ENCODE results near the gene SBF2.
"Not testable (repeated sequence)": the region's sequence is repeated elsewhere in the genome, so short reads cannot be mapped to it uniquely, and the experiment has no call there.

Gene SBF2

GRCh38 chr11:9941991-9942390 is 352.0 kb downstream of the SBF2 start:
- no peak for DNase-seq

DNA sequence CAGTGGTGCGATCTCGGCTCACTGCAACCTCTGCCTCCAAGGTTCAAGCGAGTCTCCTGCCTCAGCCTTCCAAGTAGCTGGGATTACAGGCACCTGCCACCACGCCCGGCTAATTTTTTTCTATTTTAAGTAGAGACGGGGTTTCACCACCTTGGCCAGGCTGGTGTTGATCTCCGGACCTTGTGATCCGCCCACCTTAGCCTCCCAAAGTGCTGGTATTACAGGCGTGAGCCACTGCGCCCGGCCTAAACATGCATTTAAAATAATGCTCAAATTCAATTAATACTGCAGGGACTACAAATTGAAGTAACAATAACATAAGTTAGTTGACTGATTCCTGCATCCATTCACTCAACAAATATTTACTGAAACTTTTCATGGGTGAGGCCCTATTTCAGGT is 354.9 kb downstream of the SBF2 start:
- DNase-seq: not testable (repeated sequence)

DNA sequence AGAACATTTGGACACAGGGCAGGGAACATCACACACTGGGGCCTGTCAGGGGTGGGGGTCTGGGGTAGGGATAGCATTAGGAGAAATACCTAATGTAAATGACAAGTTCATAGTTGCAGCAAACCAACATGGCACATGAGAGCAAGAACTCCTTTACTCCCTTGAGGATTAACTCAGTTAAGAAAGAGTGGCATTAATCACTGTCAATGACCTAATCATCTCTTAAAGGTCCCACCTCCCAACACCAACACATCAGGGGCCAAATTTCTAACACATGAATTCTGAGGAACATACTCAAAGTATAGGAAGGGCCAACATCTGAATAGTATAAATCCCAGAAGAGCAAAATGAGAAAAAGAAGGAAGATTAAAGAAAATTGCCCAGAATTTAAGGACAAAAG is 357.3 kb downstream of the SBF2 start:
- no peak for DNase-seq

DNA sequence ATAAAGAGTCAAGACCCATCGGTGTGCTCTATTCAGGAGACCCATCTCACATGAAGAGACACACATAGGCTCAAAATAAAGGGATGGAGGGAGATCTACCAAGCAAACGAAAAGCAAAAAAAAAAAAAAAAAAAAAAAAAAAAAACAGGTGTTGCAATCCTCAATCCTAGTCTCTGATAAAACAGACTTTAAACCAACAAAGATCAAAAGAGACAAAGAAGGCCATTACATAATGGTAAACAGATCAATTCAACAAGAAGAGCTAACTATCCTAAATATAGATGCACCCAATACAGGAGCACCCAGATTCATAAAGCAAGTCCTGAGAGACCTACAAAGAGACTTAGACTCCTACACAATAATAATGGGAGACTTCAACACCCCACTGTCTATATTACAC is 361.2 kb downstream of the SBF2 start:
- not testable (repeated sequence) for DNase-seq

GRCh38 chr11:9930562-9931331 is 363.3 kb downstream of the SBF2 start:
- DNase-seq: not testable (repeated sequence)

- no peak for DNase-seq
Measured at GRCh38 chr11:9927670-9928069, 366.3 kb downstream of the SBF2 start.

DNA sequence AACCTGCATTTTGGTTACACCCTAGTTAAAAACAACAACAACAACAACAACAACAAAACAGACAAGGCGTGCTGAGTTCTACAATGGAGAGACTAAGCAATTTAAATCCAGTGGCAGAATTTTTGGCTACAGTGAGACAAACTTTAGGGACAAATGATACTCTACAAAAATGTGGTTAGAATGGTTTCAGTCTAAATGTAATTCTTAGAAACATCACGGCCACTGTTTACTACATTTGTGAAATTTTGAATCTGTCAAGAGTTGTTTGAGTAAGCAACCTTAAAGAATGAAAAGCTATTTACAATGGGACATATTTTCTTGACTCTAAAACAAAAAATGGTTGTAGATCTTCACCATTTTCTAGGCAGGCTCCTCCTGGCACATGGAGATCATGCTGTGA is 370.7 kb downstream of the SBF2 start:
- no peak for DNase-seq

DNA sequence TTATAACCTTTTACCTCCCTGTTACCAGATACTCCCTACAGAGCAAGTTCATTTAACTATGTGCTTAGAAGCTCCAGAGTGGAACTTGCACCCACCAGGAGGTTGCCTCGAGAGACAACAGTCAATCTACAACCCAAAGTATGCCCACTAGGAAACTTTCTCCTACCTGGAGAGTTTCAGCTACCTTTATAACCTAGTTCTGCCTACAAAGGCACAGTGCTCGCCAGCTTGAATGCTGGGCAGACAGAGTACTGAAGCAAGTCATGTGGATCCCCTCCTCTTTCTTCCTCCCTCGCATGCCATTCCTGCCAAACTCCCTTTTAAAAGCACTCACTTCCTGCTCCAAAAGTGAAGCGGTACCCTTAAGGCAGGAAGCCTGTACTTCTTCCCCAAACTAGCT is 371.2 kb downstream of the SBF2 start:
- DNase-seq: no peak

GRCh38 chr11:9916480-9916879 is 377.5 kb downstream of the SBF2 start:
- no peak for DNase-seq

- DNase-seq: no peak
Measured at GRCh38 chr11:9914064-9914463, 380.0 kb downstream of the SBF2 start.

DNA sequence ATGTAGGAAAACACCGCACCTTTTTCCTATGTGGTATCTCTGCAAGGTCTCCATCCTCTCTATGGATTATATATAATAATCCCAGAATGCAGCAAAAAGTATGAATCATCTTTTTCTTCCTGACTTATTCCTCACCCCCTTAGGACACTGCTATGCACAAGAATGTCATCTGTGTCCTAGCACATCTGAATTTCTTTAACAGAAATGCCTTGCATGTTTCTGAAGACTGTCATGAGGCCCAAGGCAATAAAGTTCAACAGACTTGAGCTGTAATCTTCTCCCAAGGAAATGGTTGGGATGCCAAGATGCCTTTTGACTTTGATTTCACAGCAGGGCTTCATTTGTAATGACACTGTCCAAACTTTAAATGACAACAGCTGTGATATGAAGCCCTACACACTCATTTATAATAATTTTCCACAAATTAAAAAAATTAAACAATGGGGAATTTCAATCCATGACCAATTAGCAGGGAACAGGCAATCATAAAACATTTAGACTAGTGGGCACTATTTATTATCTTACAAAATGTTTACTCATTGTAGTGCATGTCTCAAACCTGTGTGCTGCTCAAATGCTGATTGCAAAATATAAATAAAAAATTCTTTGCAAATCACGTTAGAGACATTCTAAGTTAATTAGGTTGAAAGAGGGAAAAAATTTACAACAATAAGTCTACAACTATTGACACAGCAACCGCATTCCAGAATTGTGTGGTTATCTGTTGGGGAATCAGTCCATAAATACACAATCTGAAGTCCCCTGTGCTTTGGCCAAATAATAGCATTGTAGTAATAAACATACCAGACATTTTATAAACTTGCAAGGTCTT is 387.8 kb downstream of the SBF2 start:
- no peak for DNase-seq

DNA sequence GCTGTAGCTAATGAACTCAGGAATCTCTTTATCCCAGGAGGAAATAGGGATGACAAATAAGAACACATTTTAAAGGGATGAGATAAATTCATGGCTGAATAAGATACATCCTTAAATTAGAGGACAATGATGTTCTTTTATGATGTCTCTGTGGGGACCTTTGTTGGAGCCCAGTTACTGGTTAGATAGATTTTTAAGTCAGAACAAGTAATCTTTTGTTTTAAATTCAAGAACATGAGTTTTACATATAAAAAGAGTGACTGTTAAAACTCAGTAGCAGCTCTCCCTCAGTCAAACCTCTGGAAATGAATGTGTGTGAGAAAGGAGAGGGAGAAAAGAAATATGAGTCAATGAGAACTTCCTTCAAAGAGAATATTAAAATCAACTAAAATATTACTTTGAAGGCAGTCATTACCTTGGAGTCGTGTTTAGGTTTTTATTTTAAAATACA is 388.5 kb downstream of the SBF2 start:
- no peak for DNase-seq

DNA sequence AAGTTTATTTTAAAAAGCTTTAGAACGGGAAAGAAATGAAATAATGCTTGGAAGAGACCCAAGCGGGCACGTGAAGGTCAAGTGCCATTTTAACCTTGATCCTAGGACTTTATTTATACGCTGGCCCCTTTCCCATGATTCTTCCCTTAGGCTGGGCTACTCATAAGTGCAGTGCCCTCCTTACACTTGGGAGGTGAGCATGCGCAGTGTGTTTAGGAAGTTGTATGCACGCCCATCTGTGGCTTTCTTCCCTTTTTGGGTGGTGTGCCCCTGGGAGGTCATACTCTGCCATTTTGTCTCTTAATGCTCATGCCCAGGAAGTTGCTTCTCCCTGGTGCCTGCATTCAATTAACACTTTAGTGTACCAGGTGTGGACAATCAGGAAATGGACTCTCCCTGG is 390.4 kb downstream of the SBF2 start:
- no peak for DNase-seq

DNA sequence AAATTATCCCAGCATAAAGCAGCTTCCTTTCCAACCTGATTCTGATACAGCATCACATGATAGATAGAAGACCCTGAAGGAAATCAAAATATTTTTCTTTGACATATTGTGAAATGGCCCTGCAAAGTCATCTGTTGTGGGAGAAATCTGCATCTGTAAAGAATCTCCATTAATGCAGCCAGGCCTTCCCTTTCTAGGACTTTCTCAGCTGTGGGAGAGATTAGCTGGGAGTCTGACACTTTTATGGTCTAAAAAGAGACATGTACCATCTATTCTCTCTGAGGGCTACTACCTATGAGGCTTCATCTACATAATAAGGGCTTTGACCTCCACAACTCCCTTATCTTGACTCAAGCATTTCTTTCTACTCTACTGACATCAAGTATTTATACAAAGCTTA is 392.1 kb downstream of the SBF2 start:
- no peak for DNase-seq

DNA sequence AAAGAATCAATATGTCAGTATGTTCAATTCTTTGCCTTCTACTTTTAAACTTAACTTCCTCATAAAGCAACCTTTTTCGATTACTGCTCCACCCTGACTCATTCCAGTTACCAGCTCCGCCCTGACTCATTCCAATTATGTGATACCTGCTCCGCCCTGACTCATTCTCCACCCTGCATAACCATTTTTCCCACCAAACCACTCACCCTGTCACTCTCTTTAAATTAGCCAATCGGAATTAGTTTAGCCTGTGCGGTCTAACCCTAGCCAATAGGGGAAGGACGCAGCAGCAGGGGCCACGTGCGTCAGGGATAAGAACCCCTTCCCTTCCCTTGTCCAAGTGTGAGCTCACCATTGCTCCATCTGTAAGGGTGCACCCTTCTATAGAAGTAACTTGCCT is 393.8 kb downstream of the SBF2 start:
- not testable (repeated sequence) for DNase-seq

- no peak for DNase-seq
Measured at GRCh38 chr11:9899676-9900075, 394.3 kb downstream of the SBF2 start.

DNA sequence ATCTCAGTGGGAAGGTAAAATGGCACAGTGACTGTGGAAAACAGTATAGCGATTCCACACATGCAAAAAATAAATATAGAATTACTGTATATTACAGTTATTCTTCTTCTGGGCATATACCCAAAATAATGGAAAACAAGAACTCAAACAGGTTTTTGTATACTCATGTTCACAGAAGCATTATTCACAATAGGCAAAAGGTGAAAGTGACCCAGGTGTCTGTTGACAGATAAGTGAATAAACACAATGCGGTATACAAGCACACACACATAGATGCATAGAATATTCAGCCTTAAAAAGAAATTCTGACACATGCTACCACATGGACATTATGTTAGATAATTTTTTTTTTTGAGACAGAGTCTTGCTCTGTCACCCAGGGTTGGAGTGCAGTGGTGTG is 397.1 kb downstream of the SBF2 start:
- no peak for DNase-seq

DNA sequence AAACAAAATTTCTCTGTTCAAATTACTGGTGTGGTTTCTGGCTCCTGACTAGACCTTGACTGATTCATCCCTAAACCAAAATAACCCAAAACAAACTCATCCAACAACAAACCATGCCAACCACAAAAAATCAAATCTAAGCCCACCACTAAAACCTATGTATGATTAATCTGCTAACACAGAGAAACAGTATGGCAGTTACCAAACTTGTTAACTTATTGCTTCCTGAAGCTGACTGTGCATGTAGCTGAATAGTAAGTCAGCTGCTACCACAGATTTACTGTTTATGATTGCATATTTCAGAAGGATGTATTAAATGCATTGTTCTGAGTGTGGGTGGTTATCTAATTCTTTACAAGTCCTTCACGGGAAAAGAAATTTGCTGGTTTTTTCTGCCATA is 399.0 kb downstream of the SBF2 start:
- DNase-seq: no peak

GRCh38 chr11:9893474-9893873 is 400.5 kb downstream of the SBF2 start:
- DNase-seq: no peak

DNA sequence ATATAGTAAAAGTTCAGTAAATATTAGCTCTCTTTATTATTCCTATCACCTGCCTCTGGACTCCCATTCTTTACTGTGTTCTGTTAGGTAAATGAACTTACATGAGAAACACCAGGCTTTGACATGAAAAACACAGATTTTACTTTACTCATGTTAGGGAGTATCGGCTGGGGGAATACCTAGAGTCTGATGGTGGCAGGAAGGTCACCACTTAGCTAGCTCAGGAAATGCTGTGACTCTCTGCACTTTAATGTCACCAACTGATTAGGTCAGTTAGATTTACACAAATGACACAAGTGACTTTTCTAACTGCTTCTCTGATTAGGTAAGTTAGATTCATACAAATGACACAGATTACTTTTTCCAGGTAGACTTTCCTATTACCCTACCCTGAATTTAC is 405.1 kb downstream of the SBF2 start:
- DNase-seq: no peak

- no peak for DNase-seq
Measured at GRCh38 chr11:9887472-9887871, 406.5 kb downstream of the SBF2 start.

GRCh38 chr11:9886595-9886994 is 407.4 kb downstream of the SBF2 start:
- no peak for DNase-seq

DNA sequence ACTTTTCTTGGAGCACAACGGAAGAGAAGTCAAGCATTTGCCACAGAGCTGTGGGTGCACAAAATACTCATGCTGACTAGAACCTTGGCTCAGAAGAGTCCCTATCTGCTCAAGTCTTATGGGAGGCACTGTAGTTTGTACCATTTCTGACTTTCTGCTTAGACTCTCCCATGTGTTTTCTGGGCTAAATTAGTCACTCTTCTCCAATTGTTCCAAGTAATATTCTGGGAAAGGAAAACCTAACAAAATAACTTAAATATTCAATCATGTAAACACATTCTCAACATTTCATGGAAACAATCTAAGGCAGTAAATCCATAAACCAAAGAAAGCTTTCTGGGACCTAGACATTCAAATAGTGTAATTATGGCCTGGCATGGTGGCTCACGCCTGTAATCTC is 409.4 kb downstream of the SBF2 start:
- DNase-seq: no peak

DNA sequence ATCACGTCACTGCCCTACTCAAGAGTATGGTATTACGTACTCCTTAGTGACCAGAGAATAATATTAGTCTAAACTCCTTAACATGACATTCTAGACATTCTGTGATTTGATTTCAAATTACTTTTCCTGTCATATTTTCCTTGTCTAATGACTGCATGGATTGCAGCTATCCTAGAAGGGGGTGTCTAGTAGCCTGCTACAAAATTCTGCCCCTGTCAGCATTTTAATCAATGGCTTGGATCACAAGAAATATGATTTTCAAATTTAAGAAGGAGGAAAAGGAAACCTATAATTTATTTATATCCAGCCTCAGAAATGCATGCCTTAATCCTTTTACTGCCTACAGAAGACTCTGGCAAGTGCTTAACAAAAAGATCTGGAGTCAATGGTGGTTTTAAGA is 413.4 kb downstream of the SBF2 start:
- DNase-seq: no peak

Measured in cortex of kidney (tissue), 1 donor.